Gastrocnemius medialis (tissue), 4 donors: ENCODE data around the gene POC1A.

Experiments
- CTCF ChIP-seq, 5 experiments: fragments of 450-650 bp in 3 of 5; fragments of 200-600 bp in 2 of 5; sonication (generic) in 2 of 5; IDR thresholded peaks in 4 of 5; conservative IDR thresholded peaks in 1 of 5; 1 replicate in 4 of 5; 2 replicates in 1 of 5; pipeline ENCODE4 v1.5.1; 2016 to 2019; ENCODE audit warnings: antibody characterized with exemption in 5 of 5, mild to moderate bottlenecking in 3 of 5, moderate library complexity in 3 of 5
- POLR2A ChIP-seq, 2 donors: fragments of 450-650 bp; IDR thresholded peaks; one replicate each; pipeline ENCODE4 v1.6.1; 2017; ENCODE audit warnings: antibody characterized with exemption in 2 of 2, mild to moderate bottlenecking in 2 of 2, moderate library complexity in 2 of 2

DNA sequence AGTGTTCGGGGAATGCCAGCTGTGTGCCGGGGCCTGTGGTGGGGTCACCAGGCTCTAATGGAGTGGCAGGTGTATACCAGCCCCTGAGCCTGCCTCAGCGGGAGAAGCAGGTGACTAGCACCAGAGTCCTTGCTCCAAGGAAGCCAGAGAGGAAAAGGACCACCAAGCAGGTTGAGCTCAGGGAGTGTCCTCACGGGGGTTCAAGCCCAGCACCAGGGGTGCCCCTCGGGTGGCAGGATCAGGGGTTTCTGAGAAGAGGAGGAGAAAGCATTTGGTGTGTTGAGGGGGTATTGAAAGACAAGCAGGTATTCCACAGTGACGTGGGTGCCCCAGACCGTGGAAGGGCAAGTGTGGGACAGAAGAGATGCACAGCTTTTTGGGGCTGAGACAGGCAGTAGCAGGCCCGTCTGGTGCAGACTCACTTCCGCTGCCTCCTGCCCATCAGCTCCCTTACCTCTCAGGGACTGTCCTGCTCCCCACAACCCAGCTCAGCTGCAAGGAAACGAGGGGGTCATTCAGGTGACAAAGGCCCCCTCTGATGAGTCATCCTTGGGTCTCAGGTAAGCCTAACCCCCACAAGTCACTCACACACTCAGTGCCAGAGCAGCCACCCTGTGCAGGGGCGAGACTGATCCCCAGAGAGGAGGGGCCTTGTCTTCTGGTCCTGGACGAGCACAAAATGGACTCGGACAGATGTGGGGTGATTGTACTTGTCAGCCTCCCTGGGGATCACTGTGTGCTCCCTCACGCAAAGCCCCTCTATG is 21.4 kb upstream of the POC1A start:
- TF ChIP-seq CTCF (IDR thresholded peaks at IDR 0.05 in 4 of 5, conservative IDR thresholded peaks at IDR 0.05 in 1 of 5) (no peak), POLR2A (IDR thresholded peaks at IDR 0.05) (no peak)
